DOHH2 (cell line): ENCODE results near the gene PITX2.

Experiments used
- CTCF ChIP-seq: fragments of 200-600 bp; sonication (generic); IDR thresholded peaks from one replicate; pipeline ENCODE4 v1.5.1; 2014; ENCODE audit warnings: antibody characterized with exemption, mild to moderate bottlenecking, low read depth, low read length; ENCODE audit not compliant: poor library complexity, severe bottlenecking
- EZH2phosphoT487 ChIP-seq: fragments of 200-600 bp; sonication (generic); IDR thresholded peaks from 2 replicates; pipeline ENCODE4 v1.6.1; 2017; ENCODE audit warnings: borderline replicate concordance, mild to moderate bottlenecking, antibody characterized with exemption, low read length, moderate library complexity, mixed read lengths

- TF ChIP-seq CTCF (no peak), EZH2phosphoT487 (no peak)
Measured at GRCh38 chr4:110667670-110668069, 44.8 kb upstream of the PITX2 start.
